PC-9 (cell line): Measurements from ENCODE around the gene SLC7A11. TPM values are rescaled to one million over a fixed set of nuclear protein-coding genes. Genes with fewer than 3 reads are reported as not detected.

Source experiments
- BruUV-seq: library from RNA; stranded (reverse); fragments of 400-500 nt; replicated peaks from 2 replicates; lab custom pipeline; 2021; lab: Mats Ljungman, UMichigan
- CTCF ChIA-PET: fragments of 300-600 bp; sonication (Branson Sonifier 250); formaldehyde crosslinking; loops from one replicate; lab custom pipeline; 2022; ENCODE audit warnings: antibody characterized with exemption; lab: Charles Lee
- POLR2A ChIA-PET: fragments of 300-600 bp; sonication (Branson Sonifier 250); formaldehyde crosslinking; loops from one replicate; lab custom pipeline; 2022; ENCODE audit warnings: antibody characterized with exemption; ENCODE audit not compliant: unreplicated experiment; lab: Charles Lee
- DNase-seq, 2 experiments: peaks; one replicate each; pipeline versions ENCODE4 v3.0.0 to v3.0.0-alpha.2; 2015 to 2022; ENCODE audit warnings: mixed read lengths in 1 of 2
- H2AFZ ChIP-seq: fragments of 200-600 bp; sonication (generic); 2 replicates; pipeline ENCODE4 v1.8.1; 2017; ENCODE audit warnings: antibody characterized with exemption
- H3F3A ChIP-seq: fragments of 200-600 bp; sonication (generic); 2 replicates; pipeline ENCODE4 v1.8.1; 2017; ENCODE audit warnings: antibody characterized with exemption, mild to moderate bottlenecking, low read depth; ENCODE audit not compliant: insufficient read depth
- H3K27ac ChIP-seq: fragments of 200-600 bp; sonication (generic); 2 replicates; pipeline ENCODE4 v1.6.1; 2016; ENCODE audit warnings: mixed run types
- H3K27me3 ChIP-seq: fragments of 200-600 bp; sonication (generic); 2 replicates; pipeline ENCODE4 v1.6.1; 2016; ENCODE audit warnings: low read depth, mixed run types; ENCODE audit not compliant: insufficient read depth
- H3K36me3 ChIP-seq: fragments of 200-600 bp; sonication (generic); 2 replicates; pipeline ENCODE4 v1.6.1; 2016; ENCODE audit warnings: low read depth, mixed run types
- H3K4me1 ChIP-seq: fragments of 200-600 bp; sonication (generic); replicated peaks from 2 replicates; pipeline ENCODE4 v1.6.1; 2016; ENCODE audit warnings: mixed run types; ENCODE audit not compliant: insufficient read depth
- H3K4me2 ChIP-seq: fragments of 200-600 bp; sonication (generic); 2 replicates; pipeline ENCODE4 v1.6.1; 2017; ENCODE audit warnings: mixed run types
- H3K4me3 ChIP-seq: fragments of 200-600 bp; sonication (generic); 2 replicates; pipeline ENCODE4 v1.6.1; 2016; ENCODE audit warnings: mixed run types
- H3K79me2 ChIP-seq: fragments of 200-600 bp; sonication (generic); 2 replicates; pipeline ENCODE4 v1.6.1; 2017; ENCODE audit warnings: low read depth, mixed run types
- H3K9me2 ChIP-seq: fragments of 200-600 bp; sonication (generic); 2 replicates; pipeline ENCODE4 v1.8.1; 2017; ENCODE audit warnings: mild to moderate bottlenecking; ENCODE audit not compliant: insufficient read depth
- H3K9me3 ChIP-seq: fragments of 200-600 bp; sonication (generic); 2 replicates; pipeline ENCODE4 v1.8.1; 2016; ENCODE audit warnings: low read depth; ENCODE audit not compliant: insufficient read depth
- H4K20me1 ChIP-seq: fragments of 200-600 bp; sonication (generic); 2 replicates; pipeline ENCODE4 v1.8.1; 2017; ENCODE audit not compliant: insufficient read depth
- EZH2 ChIP-seq: fragments of 200-600 bp; sonication (generic); IDR thresholded peaks from 2 replicates; pipeline ENCODE4 v1.8.0; 2017; ENCODE audit warnings: antibody characterized with exemption, low read depth
- intact Hi-C: fragments of 100-400 bp; cut with micrococcal nuclease; formaldehyde crosslinking; loops from one replicate; pipeline ENCODE4 v1.10.0; 2022; ENCODE audit not compliant: unreplicated experiment
- total RNA-seq: library from RNA; stranded (reverse); gene quantifications from 2 replicates; pipeline ENCODE4 v1.2.3, GENCODE V29; 2021
- TF ChIP-seq, protein P1 (sequence below): fragments of 200-600 bp; sonication (generic); conservative IDR thresholded peaks from 2 replicates; pipeline ENCODE4 v1.6.1; 2017; ENCODE audit warnings: mixed run types, antibody characterized with exemption, mild to moderate bottlenecking, moderate library complexity

The SLC7A11 gene
- total RNA-seq, 1 experiment from 2014 or later, result 187 TPM

DNA sequence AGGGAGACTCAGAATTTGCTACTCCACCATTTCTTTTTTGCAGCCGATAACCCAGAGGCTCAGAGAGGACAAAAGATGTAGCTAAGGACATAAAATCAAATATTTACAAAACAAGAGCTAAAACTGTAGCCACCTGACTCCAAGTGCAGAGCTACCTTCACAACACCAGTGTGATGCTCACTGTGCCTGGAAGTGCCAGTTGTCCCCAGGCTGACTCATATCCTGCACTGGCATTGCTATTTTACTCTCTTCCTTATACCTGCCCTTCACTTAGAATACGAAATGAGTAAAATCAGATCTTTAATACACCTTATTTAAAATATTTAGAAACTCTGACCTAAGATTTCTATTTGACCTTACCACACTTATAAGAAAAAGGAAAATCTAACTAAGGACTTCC, 39.5 kb downstream of the SLC7A11 start:
- Histone ChIP-seq H3K4me1 (peaks cover 40% of the 10 kb centered on the region), H3K27me3 (no peaks in the 10 kb centered on the region), H3K9me3 (no peaks in the 10 kb centered on the region), H4K20me1 (no peaks in the 10 kb centered on the region; the same call in 1 of the 2 replicates), H3K4me3 (no peak overlapping the region), H3F3A (peaks cover 30% of the 10 kb centered on the region), H3K4me2 (no peak overlapping the region), H3K9me2 (no peaks in the 10 kb centered on the region), H3K36me3 (peaks cover 61% of the 10 kb centered on the region), H3K27ac (peak overlapping the region; percentile 21), H2AFZ (no peak overlapping the region), H3K79me2 (peaks cover 38% of the 10 kb centered on the region)
- no peak for TF ChIP-seq EZH2
- TF ChIP-seq, protein P1, sequence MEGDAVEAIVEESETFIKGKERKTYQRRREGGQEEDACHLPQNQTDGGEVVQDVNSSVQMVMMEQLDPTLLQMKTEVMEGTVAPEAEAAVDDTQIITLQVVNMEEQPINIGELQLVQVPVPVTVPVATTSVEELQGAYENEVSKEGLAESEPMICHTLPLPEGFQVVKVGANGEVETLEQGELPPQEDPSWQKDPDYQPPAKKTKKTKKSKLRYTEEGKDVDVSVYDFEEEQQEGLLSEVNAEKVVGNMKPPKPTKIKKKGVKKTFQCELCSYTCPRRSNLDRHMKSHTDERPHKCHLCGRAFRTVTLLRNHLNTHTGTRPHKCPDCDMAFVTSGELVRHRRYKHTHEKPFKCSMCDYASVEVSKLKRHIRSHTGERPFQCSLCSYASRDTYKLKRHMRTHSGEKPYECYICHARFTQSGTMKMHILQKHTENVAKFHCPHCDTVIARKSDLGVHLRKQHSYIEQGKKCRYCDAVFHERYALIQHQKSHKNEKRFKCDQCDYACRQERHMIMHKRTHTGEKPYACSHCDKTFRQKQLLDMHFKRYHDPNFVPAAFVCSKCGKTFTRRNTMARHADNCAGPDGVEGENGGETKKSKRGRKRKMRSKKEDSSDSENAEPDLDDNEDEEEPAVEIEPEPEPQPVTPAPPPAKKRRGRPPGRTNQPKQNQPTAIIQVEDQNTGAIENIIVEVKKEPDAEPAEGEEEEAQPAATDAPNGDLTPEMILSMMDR, result no peak
- intact Hi-C loops, result no loop called here
- no TSS peak for BruUV-seq
- DNase-seq, result peak in 1 of 2 experiments; percentile 25
- ChIA-PET CTCF (interaction anchor here (0.6 kb wide), 1 partner anchor 842 kb away, joined by 3 read pairs; no protein-coding TSS in a partner anchor), POLR2A (interaction anchor here (1.0 kb wide), 1 partner anchor 39 kb away, joined by 5 read pairs; the partner anchor contains the start of gene SLC7A11)

DNA sequence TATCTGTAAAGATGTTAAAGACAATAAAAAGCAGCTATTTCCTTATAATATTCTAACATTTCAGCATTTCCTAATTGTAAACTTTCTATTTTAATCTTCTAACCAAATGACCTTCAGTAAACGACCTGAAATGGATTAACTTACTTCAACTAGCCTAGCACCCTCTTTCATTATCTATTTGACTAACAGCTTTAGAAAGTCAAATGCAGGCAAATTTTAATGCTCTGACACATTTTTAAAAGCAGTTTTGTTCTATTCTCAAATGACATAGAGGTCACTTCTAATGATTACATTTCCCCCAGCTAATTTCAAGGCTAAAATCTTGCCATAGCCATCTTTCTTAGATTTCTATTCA, 41.9 kb downstream of the SLC7A11 start:
- peak overlapping the region; percentile 78 for H3K27ac ChIP-seq
- TF ChIP-seq, protein P1, result no peak
- TF ChIP-seq EZH2, result no peak
- ChIA-PET CTCF (no interaction called here), POLR2A (interaction anchor here (0.5 to 0.7 kb wide), 5 partner anchors 8 to 671 kb away, joined by 3 to 9 read pairs (median 5); no protein-coding TSS in a partner anchor)
- peaks cover 51% of the 10 kb centered on the region for H3K36me3 ChIP-seq
- no peak overlapping the region for H2AFZ ChIP-seq
- no peaks in the 10 kb centered on the region for H3K9me3 ChIP-seq
- DNase-seq, result no peak
- H3K4me2 ChIP-seq, result peak overlapping the region; percentile 59
- peaks cover 36% of the 10 kb centered on the region for H3K79me2 ChIP-seq
- H3K4me1 ChIP-seq, result peaks cover 40% of the 10 kb centered on the region
- intact Hi-C loops, result no loop called here
- no peaks in the 10 kb centered on the region for H3K27me3 ChIP-seq
- H3K9me2 ChIP-seq, result no peaks in the 10 kb centered on the region
- H3F3A ChIP-seq, result peaks cover 36% of the 10 kb centered on the region
- no peaks in the 10 kb centered on the region for H4K20me1 ChIP-seq
- H3K4me3 ChIP-seq, result no peak overlapping the region
- no TSS peak for BruUV-seq

DNA sequence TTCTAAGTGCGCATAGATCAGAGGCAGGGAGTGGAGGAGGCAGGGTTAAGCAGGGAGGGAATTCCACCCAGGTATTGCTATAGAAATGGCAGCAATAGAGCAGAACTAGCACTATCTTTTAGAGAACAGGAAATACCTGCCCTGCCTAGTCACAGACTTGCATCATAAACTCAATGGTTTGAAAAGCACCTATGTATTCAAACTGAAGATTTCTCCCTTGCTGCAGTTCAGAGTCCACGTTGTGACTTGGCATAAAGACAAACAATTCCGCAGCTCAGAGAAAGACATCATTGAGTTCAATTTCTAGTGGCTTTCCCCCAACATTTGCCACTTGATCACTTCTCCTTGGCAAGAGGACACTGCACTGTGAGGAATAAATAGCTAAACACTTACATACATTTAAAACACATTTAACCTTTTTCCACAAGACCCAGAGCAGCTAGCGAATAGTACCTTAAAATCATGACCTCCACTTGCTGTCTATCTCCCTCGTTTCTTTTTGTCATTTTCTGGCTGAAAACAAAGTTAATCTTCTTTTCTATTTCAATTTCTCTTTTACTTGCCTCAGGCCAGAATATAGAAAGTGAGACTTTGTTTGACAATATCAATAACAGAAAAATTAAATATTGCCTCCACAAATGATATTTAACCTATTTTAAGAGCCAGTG, 42.4 kb downstream of the SLC7A11 start:
- Histone ChIP-seq H3K9me3 (no peaks in the 10 kb centered on the region), H3K36me3 (peaks cover 51% of the 10 kb centered on the region), H3K27ac (peak overlapping the region; percentile 78), H3K4me3 (no peak overlapping the region), H4K20me1 (no peaks in the 10 kb centered on the region), H2AFZ (no peak overlapping the region), H3K4me1 (peaks cover 40% of the 10 kb centered on the region), H3K27me3 (no peaks in the 10 kb centered on the region), H3K4me2 (peak overlapping the region; percentile 59), H3F3A (peaks cover 37% of the 10 kb centered on the region), H3K9me2 (no peaks in the 10 kb centered on the region), H3K79me2 (peaks cover 36% of the 10 kb centered on the region)
- TSS peak; percentile 96 for BruUV-seq
- intact Hi-C loops, result loop anchor here (1.0 to 2.0 kb wide), 2 partner anchors 35 to 43 kb away; partner anchors contain the start of gene SLC7A11
- POLR2A ChIA-PET, result interaction anchor here (0.5 to 0.7 kb wide), 6 partner anchors 8 to 671 kb away, joined by 3 to 9 read pairs (median 4); no protein-coding TSS in a partner anchor
- TF ChIP-seq EZH2, result no peak
- TF ChIP-seq, protein P1, result no peak
- peak; percentile 66 to 72 for DNase-seq
- CTCF ChIA-PET, result no interaction called here
